Skin epidermis (tissue), 12 donors: ENCODE measurements around the gene APEX2.
"Not testable (repeated sequence)": the region's sequence is repeated elsewhere in the genome, so short reads cannot be mapped to it uniquely, and the experiment has no call there.

ENCODE experiments used
- H3K27ac ChIP-seq, 21 experiments: fragments of 200-600 bp; sonication (generic) in 11 of 21; one replicate each; pipeline ENCODE4 v1.5.0; 2020; ENCODE audit warnings: mild to moderate bottlenecking in 3 of 21, inconsistent platforms in 2 of 21, moderate library complexity in 2 of 21
- H3K4me3 ChIP-seq, 7 experiments: fragments of 200-600 bp; sonication (generic) in 2 of 7; one replicate each; pipeline ENCODE4 v1.5.0; 2020; ENCODE audit warnings: inconsistent platforms in 2 of 7, mild to moderate bottlenecking in 2 of 7, moderate library complexity in 1 of 7

Gene APEX2

GRCh38 chrX:54999717-55000598, at the start of gene APEX2:
Gene APEX2, plus strand, starts transcription at chrX:55000363. Its CDS starts 60 bp downstream, at chrX:55000423.
- Histone ChIP-seq H3K4me3 (peak within 1 kb of the TSS; percentile 49 to 60 (median 55)), H3K27ac (peak within 1 kb of the TSS in 20 of 21 experiments; percentile 71 to 94 (median 88))

GRCh38 chrX:54950730-54951375, 49.3 kb upstream of the APEX2 start:
- H3K27ac ChIP-seq, result no peak overlapping the region
- H3K4me3 ChIP-seq, result no peak overlapping the region

- no peak overlapping the region for H3K4me3 ChIP-seq
- H3K27ac ChIP-seq, result no peak overlapping the region
These were observed 38.4 kb upstream of the APEX2 start for GRCh38 chrX:54961750-54962149.

- no peak overlapping the region for H3K4me3 ChIP-seq
- no peak overlapping the region for H3K27ac ChIP-seq
These were observed 35.2 kb upstream of the APEX2 start for GRCh38 chrX:54964766-54965497.

- no peak overlapping the region for H3K27ac ChIP-seq
- H3K4me3 ChIP-seq, result no peak overlapping the region
These were observed 22.8 kb upstream of the APEX2 start for GRCh38 chrX:54977387-54977786.

- Histone ChIP-seq H3K27ac (no peak overlapping the region), H3K4me3 (no peak overlapping the region)
These were observed 21.7 kb upstream of the APEX2 start for GRCh38 chrX:54978448-54978847.

GRCh38 chrX:54979432-54979831, 20.7 kb upstream of the APEX2 start:
- H3K27ac ChIP-seq, result no peak overlapping the region

GRCh38 chrX:54980334-54980733, 19.8 kb upstream of the APEX2 start:
- H3K27ac ChIP-seq, result no peak overlapping the region
- H3K4me3 ChIP-seq, result no peak overlapping the region

More at GRCh38 chrX:54979432-54979831, 20.7 kb upstream of the APEX2 start:
- H3K4me3 ChIP-seq, result no peak overlapping the region

- not testable (repeated sequence) for H3K4me3 ChIP-seq, H3K27ac ChIP-seq
These were observed 16.9 kb upstream of the APEX2 start for GRCh38 chrX:54983306-54983705.

GRCh38 chrX:54991706-54992105, 8.5 kb upstream of the APEX2 start:
- Histone ChIP-seq H3K4me3 (no peak overlapping the region), H3K27ac (no peak overlapping the region)

- Histone ChIP-seq H3K4me3 (no peak overlapping the region), H3K27ac (no peak overlapping the region)
These were observed 7.1 kb upstream of the APEX2 start for GRCh38 chrX:54992911-54993622.

GRCh38 chrX:54994099-54994498, 6.1 kb upstream of the APEX2 start, which contains the start of gene PFKFB1:
Gene PFKFB1, minus strand, starts transcription at chrX:54994188. Its CDS starts 181 bp downstream, at chrX:54994007.
- H3K27ac ChIP-seq, result no peak within 1 kb of the TSS
- no peak within 1 kb of the TSS for H3K4me3 ChIP-seq

GRCh38 chrX:54994668-54995351, 5.4 kb upstream of the APEX2 start:
- no peak overlapping the region for H3K27ac ChIP-seq
- H3K4me3 ChIP-seq, result no peak overlapping the region

- Histone ChIP-seq H3K4me3 (no peak overlapping the region), H3K27ac (no peak overlapping the region)
These were observed 4.5 kb upstream of the APEX2 start for GRCh38 chrX:54995621-54996020.

- no peak overlapping the region for H3K27ac ChIP-seq
- H3K4me3 ChIP-seq, result no peak overlapping the region
These were observed 4.1 kb downstream of the APEX2 start for GRCh38 chrX:55004231-55004630.

GRCh38 chrX:55005256-55005655, 5.1 kb downstream of the APEX2 start:
- H3K4me3 ChIP-seq, result no peak overlapping the region
- H3K27ac ChIP-seq, result no peak overlapping the region

GRCh38 chrX:55006827-55007621, 6.9 kb downstream of the APEX2 start:
- H3K27ac ChIP-seq, result peak overlapping the region in 18 of 21 experiments; percentile 23 to 67 (median 45)
- H3K4me3 ChIP-seq, result no peak overlapping the region

GRCh38 chrX:55007656-55008055, 7.5 kb downstream of the APEX2 start:
- H3K27ac ChIP-seq, result peak overlapping the region in 17 of 21 experiments; percentile 23 to 75 (median 57)
- H3K4me3 ChIP-seq, result no peak overlapping the region
